ENCODE data around the gene BSN.

Gene BSN

GRCh38 chr3:49664300-49664699 is 110.0 kb downstream of the BSN start:
- Histone ChIP-seq H3K4me1 (ENCODE audit: control extremely low read depth in 1 of 4, control insufficient read depth in 4 of 4, insufficient read depth in 4 of 4, low read length in 3 of 4) (peaks cover 0 to 3% (median 0%) of the 10 kb centered on the region in 4 experiments), H3K9me3 (ENCODE audit: control extremely low read depth in 1 of 5, control insufficient read depth in 4 of 5, insufficient read depth in 2 of 5, low read depth in 1 of 5, low read length in 4 of 5) (no peaks in the 10 kb centered on the region), H3K36me3 (ENCODE audit: control insufficient read depth in 4 of 4, insufficient read depth in 4 of 4, low read length in 3 of 4) (no peaks in the 10 kb centered on the region), H3K4me3 (ENCODE audit: control insufficient read depth in 1 of 7, extremely low read depth in 1 of 7, insufficient read depth in 4 of 7, low read depth in 2 of 7, low read length in 6 of 7) (no peak overlapping the region), H3K27me3 (replicated peaks in 2 of 5; ENCODE audit: control insufficient read depth in 4 of 5, insufficient read depth in 5 of 5, low read length in 4 of 5) (no peaks in the 10 kb centered on the region), H3K27ac (ENCODE audit: insufficient read depth in 1 of 2, low read depth in 1 of 2, low read length in 2 of 2, poor library complexity in 1 of 2, severe bottlenecking in 2 of 2) (no peak overlapping the region)
- CTCF ChIA-PET, result interaction anchor here (1.2 kb wide), 1 partner anchor 124 kb away, joined by 4 read pairs; no protein-coding TSS in a partner anchor
- POLR2A ChIA-PET, result no interaction called here
- DNase-seq, result no peak
- 100% methylated on average over 8 of the region's 11 CpGs for WGBS (ENCODE audit: insufficient coverage)

- 100% methylated on average over 2 of the region's 6 CpGs for WGBS (ENCODE audit: insufficient coverage)
- ChIA-PET POLR2A (no interaction called here), CTCF (interaction anchor here (1.0 to 3.2 kb wide), 3 partner anchors 10 to 126 kb away, joined by 3 to 13 read pairs (median 3); no protein-coding TSS in a partner anchor)
- Histone ChIP-seq H3K27ac (ENCODE audit: insufficient read depth in 1 of 2, low read depth in 1 of 2, low read length in 2 of 2, poor library complexity in 1 of 2, severe bottlenecking in 2 of 2) (no peak overlapping the region), H3K4me1 (ENCODE audit: control extremely low read depth in 1 of 4, control insufficient read depth in 4 of 4, insufficient read depth in 4 of 4, low read length in 3 of 4) (peaks cover 0 to 3% (median 0%) of the 10 kb centered on the region in 4 experiments), H3K36me3 (ENCODE audit: control insufficient read depth in 4 of 4, insufficient read depth in 4 of 4, low read length in 3 of 4) (no peaks in the 10 kb centered on the region), H3K4me3 (ENCODE audit: control insufficient read depth in 1 of 7, extremely low read depth in 1 of 7, insufficient read depth in 4 of 7, low read depth in 2 of 7, low read length in 6 of 7) (no peak overlapping the region), H3K27me3 (replicated peaks in 2 of 5; ENCODE audit: control insufficient read depth in 4 of 5, insufficient read depth in 5 of 5, low read length in 4 of 5) (no peaks in the 10 kb centered on the region), H3K9me3 (ENCODE audit: control extremely low read depth in 1 of 5, control insufficient read depth in 4 of 5, insufficient read depth in 2 of 5, low read depth in 1 of 5, low read length in 4 of 5) (no peaks in the 10 kb centered on the region)
- no peak for DNase-seq
Observed at GRCh38 chr3:49665822-49666519, 111.7 kb downstream of the BSN start.

- no peak for DNase-seq
Observed at GRCh38 chr3:49666592-49666991, 112.3 kb downstream of the BSN start.

GRCh38 chr3:49667701-49668413 is 113.6 kb downstream of the BSN start:
- H3K27me3 ChIP-seq (replicated peaks in 2 of 5; ENCODE audit: control insufficient read depth in 4 of 5, insufficient read depth in 5 of 5, low read length in 4 of 5), result no peaks in the 10 kb centered on the region
- peaks cover 0 to 9% (median 5%) of the 10 kb centered on the region in 4 experiments for H3K4me1 ChIP-seq (ENCODE audit: control extremely low read depth in 1 of 4, control insufficient read depth in 4 of 4, insufficient read depth in 4 of 4, low read length in 3 of 4)
- no peaks in the 10 kb centered on the region for H3K9me3 ChIP-seq (ENCODE audit: control extremely low read depth in 1 of 5, control insufficient read depth in 4 of 5, insufficient read depth in 2 of 5, low read depth in 1 of 5, low read length in 4 of 5)
- ChIA-PET POLR2A (no interaction called here), CTCF (interaction anchor here (0.5 to 3.2 kb wide), 2 partner anchors 128 to 953 kb away, joined by 3 to 13 read pairs; no protein-coding TSS in a partner anchor)
- DNase-seq, result no peak
- H3K4me3 ChIP-seq (ENCODE audit: control insufficient read depth in 1 of 7, extremely low read depth in 1 of 7, insufficient read depth in 4 of 7, low read depth in 2 of 7, low read length in 6 of 7), result no peak overlapping the region
- H3K36me3 ChIP-seq (ENCODE audit: control insufficient read depth in 4 of 4, insufficient read depth in 4 of 4, low read length in 3 of 4), result no peaks in the 10 kb centered on the region
- 92% methylated on average over 25 of the region's 25 CpGs for WGBS (ENCODE audit: insufficient coverage)
- no peak overlapping the region for H3K27ac ChIP-seq (ENCODE audit: insufficient read depth in 1 of 2, low read depth in 1 of 2, low read length in 2 of 2, poor library complexity in 1 of 2, severe bottlenecking in 2 of 2)

More at GRCh38 chr3:49666592-49666991, 112.3 kb downstream of the BSN start:
- no peaks in the 10 kb centered on the region for H3K27me3 ChIP-seq (replicated peaks in 2 of 5; ENCODE audit: control insufficient read depth in 4 of 5, insufficient read depth in 5 of 5, low read length in 4 of 5)
- peaks cover 0 to 3% (median under 1%) of the 10 kb centered on the region in 4 experiments for H3K4me1 ChIP-seq (ENCODE audit: control extremely low read depth in 1 of 4, control insufficient read depth in 4 of 4, insufficient read depth in 4 of 4, low read length in 3 of 4)
- WGBS (ENCODE audit: insufficient coverage), result 100% methylated on average over 4 of the region's 8 CpGs
- no peak overlapping the region for H3K27ac ChIP-seq (ENCODE audit: insufficient read depth in 1 of 2, low read depth in 1 of 2, low read length in 2 of 2, poor library complexity in 1 of 2, severe bottlenecking in 2 of 2)
- H3K9me3 ChIP-seq (ENCODE audit: control extremely low read depth in 1 of 5, control insufficient read depth in 4 of 5, insufficient read depth in 2 of 5, low read depth in 1 of 5, low read length in 4 of 5), result no peaks in the 10 kb centered on the region
- no peaks in the 10 kb centered on the region for H3K36me3 ChIP-seq (ENCODE audit: control insufficient read depth in 4 of 4, insufficient read depth in 4 of 4, low read length in 3 of 4)
- CTCF ChIA-PET, result interaction anchor here (0.5 to 3.2 kb wide), 3 partner anchors 9 to 128 kb away, joined by 3 to 13 read pairs (median 4); no protein-coding TSS in a partner anchor
- POLR2A ChIA-PET, result no interaction called here
- no peak overlapping the region for H3K4me3 ChIP-seq (ENCODE audit: control insufficient read depth in 1 of 7, extremely low read depth in 1 of 7, insufficient read depth in 4 of 7, low read depth in 2 of 7, low read length in 6 of 7)

- peak in 2 of 3 donors; percentile 27 to 39 for DNase-seq
- H3K9me3 ChIP-seq (ENCODE audit: control extremely low read depth in 1 of 5, control insufficient read depth in 4 of 5, insufficient read depth in 2 of 5, low read depth in 1 of 5, low read length in 4 of 5), result no peaks in the 10 kb centered on the region
- H3K4me1 ChIP-seq (ENCODE audit: control extremely low read depth in 1 of 4, control insufficient read depth in 4 of 4, insufficient read depth in 4 of 4, low read length in 3 of 4), result peaks cover 0 to 14% (median 10%) of the 10 kb centered on the region in 4 experiments
- H3K27ac ChIP-seq (ENCODE audit: insufficient read depth in 1 of 2, low read depth in 1 of 2, low read length in 2 of 2, poor library complexity in 1 of 2, severe bottlenecking in 2 of 2), result no peak overlapping the region
- no peaks in the 10 kb centered on the region for H3K27me3 ChIP-seq (replicated peaks in 2 of 5; ENCODE audit: control insufficient read depth in 4 of 5, insufficient read depth in 5 of 5, low read length in 4 of 5)
- 62% methylated on average over 5 of the region's 5 CpGs for WGBS (ENCODE audit: insufficient coverage)
- CTCF ChIA-PET, result interaction anchor here (0.5 to 3.2 kb wide), 5 partner anchors 9 to 954 kb away, joined by 3 to 20 read pairs (median 4); no protein-coding TSS in a partner anchor
- POLR2A ChIA-PET, result no interaction called here
- H3K36me3 ChIP-seq (ENCODE audit: control insufficient read depth in 4 of 4, insufficient read depth in 4 of 4, low read length in 3 of 4), result no peaks in the 10 kb centered on the region
- H3K4me3 ChIP-seq (ENCODE audit: control insufficient read depth in 1 of 7, extremely low read depth in 1 of 7, insufficient read depth in 4 of 7, low read depth in 2 of 7, low read length in 6 of 7), result no peak overlapping the region
Observed at GRCh38 chr3:49668414-49668797, 114.1 kb downstream of the BSN start.

GRCh38 chr3:49668861-49669260 is 114.6 kb downstream of the BSN start:
- 100% methylated on average over 3 of the region's 5 CpGs for WGBS (ENCODE audit: insufficient coverage)
- no peak overlapping the region for H3K4me3 ChIP-seq (ENCODE audit: control insufficient read depth in 1 of 7, extremely low read depth in 1 of 7, insufficient read depth in 4 of 7, low read depth in 2 of 7, low read length in 6 of 7)
- ChIA-PET POLR2A (no interaction called here), CTCF (interaction anchor here (0.8 to 2.0 kb wide), 7 partner anchors 9 to 130 kb away, joined by 3 to 20 read pairs (median 3); no protein-coding TSS in a partner anchor)
- no peaks in the 10 kb centered on the region for H3K27me3 ChIP-seq (replicated peaks in 2 of 5; ENCODE audit: control insufficient read depth in 4 of 5, insufficient read depth in 5 of 5, low read length in 4 of 5)
- H3K9me3 ChIP-seq (ENCODE audit: control extremely low read depth in 1 of 5, control insufficient read depth in 4 of 5, insufficient read depth in 2 of 5, low read depth in 1 of 5, low read length in 4 of 5), result no peaks in the 10 kb centered on the region
- H3K27ac ChIP-seq (ENCODE audit: insufficient read depth in 1 of 2, low read depth in 1 of 2, low read length in 2 of 2, poor library complexity in 1 of 2, severe bottlenecking in 2 of 2), result no peak overlapping the region
- DNase-seq, result no peak
- H3K36me3 ChIP-seq (ENCODE audit: control insufficient read depth in 4 of 4, insufficient read depth in 4 of 4, low read length in 3 of 4), result no peaks in the 10 kb centered on the region
- H3K4me1 ChIP-seq (ENCODE audit: control extremely low read depth in 1 of 4, control insufficient read depth in 4 of 4, insufficient read depth in 4 of 4, low read length in 3 of 4), result peaks cover 0 to 15% (median 12%) of the 10 kb centered on the region in 4 experiments

Measured in common myeloid progenitor, CD34-positive (primary cell).